ENCODE results near the gene XPNPEP1. TPM values are rescaled to one million over a fixed set of nuclear protein-coding genes. Genes with fewer than 3 reads are reported as not detected.

XPNPEP1 gene
- 81.3 and 105 TPM in 2 replicates for total RNA-seq (2014; rRNA removed; shearing (Covaris generic))

GRCh38 chr10:109922976-109923921, at the start of gene XPNPEP1:
XPNPEP1 (minus strand) TSS chr10:109923511; CDS start chr10:109923433, 78 bp downstream.
- H3K9me3 ChIP-seq (replicated peaks) = no peaks in the 10 kb centered on the region
- peaks cover 14% of the 10 kb centered on the region for H3K4me1 ChIP-seq (replicated peaks)
- DNase-seq (ENCODE audit: low read depth in 1 of 2, low spot score in 2 of 2) = peak; percentile 71 to 85
- H3K27ac ChIP-seq = peak within 1 kb of the TSS; percentile 81
- H3K36me3 ChIP-seq = peaks cover 10% of the 10 kb centered on the region
- H3K4me3 ChIP-seq = peak within 1 kb of the TSS; percentile 96
- no peaks in the 10 kb centered on the region for H3K27me3 ChIP-seq (replicated peaks)

GRCh38 chr10:109972372-109973001, 49.2 kb upstream of the XPNPEP1 start:
- H3K4me1 ChIP-seq (replicated peaks) = peaks cover 17% of the 10 kb centered on the region
- H3K27ac ChIP-seq = no peak overlapping the region
- no peak overlapping the region for H3K4me3 ChIP-seq
- no peak for DNase-seq (ENCODE audit: low read depth in 1 of 2, low spot score in 2 of 2)
- H3K27me3 ChIP-seq (replicated peaks) = no peaks in the 10 kb centered on the region
- H3K36me3 ChIP-seq = no peaks in the 10 kb centered on the region
- no peaks in the 10 kb centered on the region for H3K9me3 ChIP-seq (replicated peaks)

GRCh38 chr10:109971634-109972033, 48.3 kb upstream of the XPNPEP1 start:
- Histone ChIP-seq H3K4me1 (replicated peaks) (peaks cover 17% of the 10 kb centered on the region), H3K9me3 (replicated peaks) (no peaks in the 10 kb centered on the region), H3K27ac (no peak overlapping the region), H3K27me3 (replicated peaks) (no peaks in the 10 kb centered on the region), H3K36me3 (no peaks in the 10 kb centered on the region), H3K4me3 (no peak overlapping the region)
- DNase-seq (ENCODE audit: low read depth in 1 of 2, low spot score in 2 of 2) = no peak

GRCh38 chr10:109969760-109970346, 46.5 kb upstream of the XPNPEP1 start:
- Histone ChIP-seq H3K4me3 (no peak overlapping the region), H3K4me1 (replicated peaks) (peaks cover 33% of the 10 kb centered on the region), H3K27ac (no peak overlapping the region), H3K36me3 (no peaks in the 10 kb centered on the region), H3K27me3 (replicated peaks) (no peaks in the 10 kb centered on the region), H3K9me3 (replicated peaks) (no peaks in the 10 kb centered on the region)
- no peak for DNase-seq (ENCODE audit: low read depth in 1 of 2, low spot score in 2 of 2)

GRCh38 chr10:109968953-109969759, 45.8 kb upstream of the XPNPEP1 start:
- Histone ChIP-seq H3K9me3 (replicated peaks) (no peaks in the 10 kb centered on the region), H3K27me3 (replicated peaks) (no peaks in the 10 kb centered on the region), H3K36me3 (no peaks in the 10 kb centered on the region), H3K27ac (no peak overlapping the region), H3K4me1 (replicated peaks) (peaks cover 35% of the 10 kb centered on the region), H3K4me3 (no peak overlapping the region)
- DNase-seq (ENCODE audit: low read depth in 1 of 2, low spot score in 2 of 2) = no peak

GRCh38 chr10:109967739-109968088, 44.4 kb upstream of the XPNPEP1 start:
- no peaks in the 10 kb centered on the region for H3K27me3 ChIP-seq (replicated peaks)
- peaks cover 41% of the 10 kb centered on the region for H3K4me1 ChIP-seq (replicated peaks)
- H3K36me3 ChIP-seq = no peaks in the 10 kb centered on the region
- H3K9me3 ChIP-seq (replicated peaks) = no peaks in the 10 kb centered on the region
- DNase-seq (ENCODE audit: low read depth in 1 of 2, low spot score in 2 of 2) = no peak
- H3K27ac ChIP-seq = peak overlapping the region; percentile 78
- H3K4me3 ChIP-seq = no peak overlapping the region

- no peak overlapping the region for H3K4me3 ChIP-seq
- no peaks in the 10 kb centered on the region for H3K27me3 ChIP-seq (replicated peaks)
- H3K4me1 ChIP-seq (replicated peaks) = peaks cover 47% of the 10 kb centered on the region
- peak; percentile 58 to 84 for DNase-seq (ENCODE audit: low read depth in 1 of 2, low spot score in 2 of 2)
- no peaks in the 10 kb centered on the region for H3K9me3 ChIP-seq (replicated peaks)
- no peaks in the 10 kb centered on the region for H3K36me3 ChIP-seq
- peak overlapping the region; percentile 78 for H3K27ac ChIP-seq
These were observed 43.8 kb upstream of the XPNPEP1 start for GRCh38 chr10:109966961-109967738.

GRCh38 chr10:109964318-109964717, 41.0 kb upstream of the XPNPEP1 start:
- H3K9me3 ChIP-seq (replicated peaks) = no peaks in the 10 kb centered on the region
- H3K4me3 ChIP-seq = no peak overlapping the region
- no peak for DNase-seq (ENCODE audit: low read depth in 1 of 2, low spot score in 2 of 2)
- H3K36me3 ChIP-seq = no peaks in the 10 kb centered on the region
- no peaks in the 10 kb centered on the region for H3K27me3 ChIP-seq (replicated peaks)
- no peak overlapping the region for H3K27ac ChIP-seq
- peaks cover 56% of the 10 kb centered on the region for H3K4me1 ChIP-seq (replicated peaks)

- no peaks in the 10 kb centered on the region for H3K27me3 ChIP-seq (replicated peaks)
- no peaks in the 10 kb centered on the region for H3K36me3 ChIP-seq
- no peaks in the 10 kb centered on the region for H3K9me3 ChIP-seq (replicated peaks)
- no peak overlapping the region for H3K27ac ChIP-seq
- H3K4me3 ChIP-seq = no peak overlapping the region
- DNase-seq (ENCODE audit: low read depth in 1 of 2, low spot score in 2 of 2) = peak in 1 of 2 experiments; percentile 26
- H3K4me1 ChIP-seq (replicated peaks) = peaks cover 56% of the 10 kb centered on the region
These were observed 40.1 kb upstream of the XPNPEP1 start for GRCh38 chr10:109963439-109963838.

- H3K4me3 ChIP-seq = no peak overlapping the region
- peaks cover 45% of the 10 kb centered on the region for H3K4me1 ChIP-seq (replicated peaks)
- peak in 1 of 2 experiments; percentile 6 for DNase-seq (ENCODE audit: low read depth in 1 of 2, low spot score in 2 of 2)
- no peaks in the 10 kb centered on the region for H3K36me3 ChIP-seq
- no peak overlapping the region for H3K27ac ChIP-seq
- no peaks in the 10 kb centered on the region for H3K9me3 ChIP-seq (replicated peaks)
- no peaks in the 10 kb centered on the region for H3K27me3 ChIP-seq (replicated peaks)
These were observed 38.9 kb upstream of the XPNPEP1 start for GRCh38 chr10:109962247-109962646.

GRCh38 chr10:109961174-109962001, 38.1 kb upstream of the XPNPEP1 start:
- Histone ChIP-seq H3K27ac (no peak overlapping the region), H3K36me3 (no peaks in the 10 kb centered on the region), H3K27me3 (replicated peaks) (no peaks in the 10 kb centered on the region), H3K4me1 (replicated peaks) (peaks cover 41% of the 10 kb centered on the region), H3K9me3 (replicated peaks) (no peaks in the 10 kb centered on the region), H3K4me3 (no peak overlapping the region)
- no peak for DNase-seq (ENCODE audit: low read depth in 1 of 2, low spot score in 2 of 2)

- no peaks in the 10 kb centered on the region for H3K36me3 ChIP-seq
- no peaks in the 10 kb centered on the region for H3K27me3 ChIP-seq (replicated peaks)
- DNase-seq (ENCODE audit: low read depth in 1 of 2, low spot score in 2 of 2) = no peak
- no peak overlapping the region for H3K27ac ChIP-seq
- no peak overlapping the region for H3K4me3 ChIP-seq
- H3K9me3 ChIP-seq (replicated peaks) = no peaks in the 10 kb centered on the region
- peaks cover 34% of the 10 kb centered on the region for H3K4me1 ChIP-seq (replicated peaks)
These were observed 37.4 kb upstream of the XPNPEP1 start for GRCh38 chr10:109960682-109961081.

All from SJSA1 (cell line).